H7 (cell line): ENCODE results near the gene ZBTB21. TPM values are rescaled to one million over a fixed set of nuclear protein-coding genes. Genes with fewer than 3 reads are reported as not detected.
"Not testable (repeated sequence)": the region's sequence is repeated elsewhere in the genome, so short reads cannot be mapped to it uniquely, and the experiment has no call there.

Experiments used
- DNase-seq: peaks from one replicate; pipeline ENCODE4 v3.0.0; 2012
- H3K27me3 ChIP-seq: 2 replicates; pipeline ENCODE4 v1.6.0; 2011; ENCODE audit warnings: mild to moderate bottlenecking, low read length; ENCODE audit not compliant: control insufficient read depth, insufficient read depth
- H3K36me3 ChIP-seq: replicated peaks from 2 replicates; pipeline ENCODE4 v1.5.1; 2011; ENCODE audit warnings: low read length; ENCODE audit not compliant: control insufficient read depth, insufficient read depth
- H3K4me3 ChIP-seq: 2 replicates; pipeline ENCODE4 v1.5.1; 2011; ENCODE audit warnings: low read depth, mild to moderate bottlenecking, control low read depth, low read length, moderate library complexity; ENCODE audit not compliant: insufficient read depth
- total RNA-seq: library from RNA; depleted of rRNA; stranded (reverse); fragments of >200 nt; shearing (Covaris generic); gene quantifications from 2 replicates; pipeline ENCODE4 v1.2.3, GENCODE V29; 2014

The ZBTB21 gene
- total RNA-seq, 1 experiment from 2014 or later = 12.1 TPM

DNA sequence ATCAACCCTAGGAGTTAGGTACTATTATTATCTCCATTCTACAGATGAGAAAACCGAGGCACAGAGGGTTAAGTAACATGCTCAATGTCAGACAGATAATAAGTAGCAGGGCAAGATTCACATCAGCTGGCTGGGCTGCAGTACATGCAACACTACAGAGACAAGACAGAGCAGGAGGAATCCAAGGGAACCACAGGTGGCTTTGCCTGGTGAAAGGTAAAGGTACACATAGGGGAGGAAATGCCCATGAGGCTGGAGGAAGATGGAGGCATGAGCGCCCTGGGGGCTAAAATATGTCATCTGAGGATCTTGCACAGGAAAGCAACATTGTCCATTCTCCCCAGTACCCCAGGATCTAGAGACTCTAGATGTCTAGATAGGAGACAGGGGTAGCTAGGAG lies 8.4 kb downstream of the ZBTB21 start:
- H3K36me3 ChIP-seq = peaks cover 4% of the 10 kb centered on the region
- DNase-seq = no peak
- no peaks in the 10 kb centered on the region for H3K27me3 ChIP-seq
- H3K4me3 ChIP-seq = no peak overlapping the region

DNA sequence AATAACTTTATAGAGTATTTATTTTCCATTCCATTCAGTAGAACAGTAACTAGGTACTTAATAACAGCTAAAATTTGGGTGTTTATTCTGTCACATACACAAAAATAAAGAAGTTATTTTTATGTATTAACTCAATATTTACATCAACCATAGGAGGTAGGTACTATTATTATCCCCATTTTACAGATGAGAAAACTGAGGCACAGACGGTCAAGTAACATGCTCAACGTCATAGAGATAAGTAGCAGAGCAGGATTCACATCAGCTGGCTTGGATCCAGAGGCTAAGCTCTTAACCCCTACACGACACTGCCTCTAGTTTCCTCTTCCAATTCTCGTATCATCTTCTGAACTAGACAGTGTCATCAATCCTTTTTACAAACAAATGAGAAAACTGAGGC lies 9.3 kb downstream of the ZBTB21 start:
- Histone ChIP-seq H3K36me3 (peaks cover 4% of the 10 kb centered on the region; the same call in 1 of the 2 replicates), H3K27me3 (no peaks in the 10 kb centered on the region), H3K4me3 (no peak overlapping the region)
- DNase-seq = no peak

DNA sequence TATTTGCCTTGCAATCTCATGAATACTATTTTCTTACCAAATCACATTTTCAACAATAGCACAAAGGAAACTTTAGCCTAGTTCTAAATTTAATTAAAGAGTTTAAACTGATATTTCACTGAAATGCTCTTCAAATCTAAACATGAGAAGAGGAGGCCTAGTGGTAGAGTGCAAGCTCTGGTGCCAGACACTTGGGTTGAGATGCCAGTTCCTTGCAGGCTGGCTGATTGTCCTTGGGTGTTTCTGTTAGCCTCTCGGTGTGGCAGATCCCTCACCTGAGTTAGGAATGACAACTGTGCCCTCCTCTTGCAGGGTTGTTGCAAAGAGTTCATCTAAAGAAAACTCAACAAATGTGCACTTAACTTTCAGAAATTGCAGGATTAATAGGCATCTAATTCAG lies 12.5 kb downstream of the ZBTB21 start:
- Histone ChIP-seq H3K27me3 (no peaks in the 10 kb centered on the region), H3K36me3 (peaks cover 13% of the 10 kb centered on the region), H3K4me3 (no peak overlapping the region)
- DNase-seq = no peak

DNA sequence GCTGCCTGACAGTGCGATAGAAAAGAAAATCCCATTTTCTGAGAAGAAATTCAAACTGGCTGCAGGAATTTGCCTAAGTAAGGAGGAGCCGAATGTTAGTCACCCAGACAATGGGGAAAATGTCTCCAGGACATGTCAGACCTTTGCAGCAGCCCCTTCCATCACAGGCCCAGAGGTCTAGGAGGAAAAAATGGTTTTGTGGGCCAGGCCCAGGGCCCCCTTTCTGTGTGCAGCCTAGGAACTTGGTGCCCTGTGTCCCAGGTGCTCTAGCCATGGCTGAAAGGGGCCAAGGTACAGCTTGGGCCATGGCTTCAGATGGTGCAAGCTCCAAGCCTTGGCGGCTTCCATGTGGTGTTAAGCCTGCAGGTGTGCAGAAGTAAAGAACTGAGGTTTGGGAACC lies 14.6 kb downstream of the ZBTB21 start:
- Histone ChIP-seq H3K4me3 (no peak overlapping the region), H3K36me3 (peaks cover 19% of the 10 kb centered on the region), H3K27me3 (no peaks in the 10 kb centered on the region)
- no peak for DNase-seq

DNA sequence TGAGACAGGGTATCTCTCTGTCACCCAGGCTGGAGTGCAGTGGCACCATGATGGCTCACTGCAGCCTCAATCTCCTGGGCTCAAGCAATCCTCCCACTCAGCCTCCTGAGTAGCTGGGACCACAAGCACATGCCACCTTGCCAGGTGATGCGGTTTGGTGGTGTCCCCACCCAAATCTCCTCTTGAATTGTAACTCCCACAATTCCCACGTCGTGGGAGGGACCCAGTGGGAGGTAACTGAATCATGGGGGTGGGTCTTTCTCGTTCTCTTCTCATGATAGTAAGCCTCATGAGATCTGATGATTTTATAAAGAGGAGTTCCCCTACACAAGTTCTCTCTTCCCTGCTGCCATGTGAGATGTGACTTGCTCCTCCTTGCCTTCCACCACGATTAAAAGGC lies 15.5 kb downstream of the ZBTB21 start:
- H3K4me3 ChIP-seq, H3K27me3 ChIP-seq, DNase-seq: not testable (repeated sequence)
- peaks cover 19% of the 10 kb centered on the region for H3K36me3 ChIP-seq

DNA sequence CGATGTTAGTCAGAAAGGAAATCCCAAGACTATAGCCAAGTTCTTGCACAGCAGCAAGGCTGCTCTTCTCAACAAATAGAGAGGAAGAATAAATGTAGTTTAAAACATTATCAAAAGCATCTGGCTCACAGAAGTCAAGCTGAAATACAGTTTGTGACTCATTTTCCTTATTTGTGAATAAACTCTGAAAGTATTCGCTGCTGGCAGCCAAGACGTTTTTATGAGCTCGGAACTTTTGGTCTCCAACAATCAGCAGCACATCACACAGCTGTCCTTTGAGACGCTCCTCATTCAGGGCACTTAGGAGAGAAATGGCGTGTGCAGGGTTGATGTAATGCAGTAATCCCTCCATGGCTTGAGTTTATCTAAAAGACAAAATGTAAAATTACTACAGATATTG lies 16.4 kb downstream of the ZBTB21 start:
- Histone ChIP-seq H3K4me3 (no peak overlapping the region), H3K27me3 (no peaks in the 10 kb centered on the region), H3K36me3 (peaks cover 19% of the 10 kb centered on the region)
- no peak for DNase-seq

DNA sequence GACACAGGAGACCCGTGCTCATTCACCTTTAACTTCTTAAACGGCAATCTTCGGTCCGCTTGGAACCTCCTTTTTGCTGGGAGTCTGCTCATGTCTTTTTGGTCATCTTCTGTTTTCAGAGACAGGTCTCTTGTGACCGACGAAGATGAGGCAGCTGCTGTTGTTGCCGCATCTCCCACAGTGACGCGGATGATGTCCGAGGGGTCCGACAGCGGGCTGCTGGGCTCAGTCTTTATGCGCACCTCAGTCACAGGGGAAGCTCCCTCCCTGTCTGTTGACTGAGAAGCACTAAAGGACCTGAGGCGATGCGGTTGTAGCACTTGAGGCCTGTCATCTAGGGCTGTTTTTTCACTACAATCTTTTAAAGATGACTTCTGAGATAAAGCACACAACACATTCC lies 17.6 kb downstream of the ZBTB21 start:
- Histone ChIP-seq H3K4me3 (no peak overlapping the region), H3K36me3 (peaks cover 19% of the 10 kb centered on the region), H3K27me3 (no peaks in the 10 kb centered on the region)
- no peak for DNase-seq

DNA sequence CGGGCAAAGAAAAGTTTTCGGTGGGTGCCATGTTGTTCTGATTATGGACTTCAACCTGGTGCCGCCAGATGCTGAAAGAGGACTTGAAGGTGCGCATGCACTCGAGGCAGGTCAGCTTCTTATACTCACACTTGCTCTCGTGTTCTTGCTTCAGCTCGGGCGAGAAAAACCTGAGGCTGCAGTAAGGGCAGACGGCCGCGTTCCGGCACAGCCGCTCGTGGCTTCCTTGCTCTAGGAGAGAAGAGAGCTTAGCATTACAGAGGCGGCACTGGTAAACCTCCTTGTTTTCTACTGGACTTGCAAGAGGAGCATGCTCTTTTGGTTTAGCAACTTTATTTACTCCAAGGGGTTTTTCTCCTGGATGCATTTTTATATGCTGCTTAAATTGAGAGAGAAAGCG lies 18.5 kb downstream of the ZBTB21 start:
- Histone ChIP-seq H3K36me3 (peaks cover 19% of the 10 kb centered on the region), H3K4me3 (no peak overlapping the region), H3K27me3 (no peaks in the 10 kb centered on the region)
- no peak for DNase-seq

DNA sequence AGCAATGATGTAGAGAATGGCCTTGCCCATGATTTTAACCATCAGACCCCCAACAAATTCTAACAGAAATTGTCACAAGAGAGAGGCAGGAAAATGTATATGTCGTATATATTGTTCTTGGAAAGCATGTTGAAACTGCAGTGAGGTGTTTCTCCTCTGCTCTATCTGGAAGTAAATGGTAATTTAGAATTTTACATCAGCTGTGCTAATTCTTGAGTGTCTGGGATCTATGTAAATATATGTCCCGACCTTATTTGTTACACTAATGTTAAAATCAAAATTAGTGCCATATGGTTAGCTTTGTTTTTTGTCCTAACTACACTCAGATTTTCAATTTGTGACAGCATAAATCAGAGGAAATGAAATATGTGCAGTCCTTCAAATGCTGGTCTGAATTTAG lies 20.5 kb downstream of the ZBTB21 start:
- Histone ChIP-seq H3K27me3 (no peaks in the 10 kb centered on the region), H3K4me3 (no peak overlapping the region), H3K36me3 (peaks cover 19% of the 10 kb centered on the region)
- DNase-seq = no peak

DNA sequence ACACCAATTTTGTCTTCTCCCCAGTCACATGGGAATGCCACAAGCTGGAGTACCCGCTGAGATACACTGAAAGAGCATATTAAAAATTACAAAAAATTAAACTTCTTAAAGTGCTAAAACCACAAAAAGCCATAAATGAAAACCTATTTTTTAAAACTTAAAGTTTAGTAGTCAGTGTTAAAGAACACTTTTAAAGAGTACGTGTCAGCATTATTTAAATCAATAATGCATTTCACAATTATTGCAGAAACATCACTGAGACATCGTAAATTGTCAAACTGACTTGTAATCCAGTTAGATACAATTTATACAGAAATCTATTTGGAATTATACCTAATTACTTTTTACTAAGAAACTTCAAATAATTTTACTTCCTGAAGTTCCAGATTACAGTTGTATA lies 22.9 kb downstream of the ZBTB21 start:
- no peaks in the 10 kb centered on the region for H3K27me3 ChIP-seq
- H3K4me3 ChIP-seq = no peak overlapping the region
- DNase-seq = no peak
- H3K36me3 ChIP-seq = peaks cover 9% of the 10 kb centered on the region

DNA sequence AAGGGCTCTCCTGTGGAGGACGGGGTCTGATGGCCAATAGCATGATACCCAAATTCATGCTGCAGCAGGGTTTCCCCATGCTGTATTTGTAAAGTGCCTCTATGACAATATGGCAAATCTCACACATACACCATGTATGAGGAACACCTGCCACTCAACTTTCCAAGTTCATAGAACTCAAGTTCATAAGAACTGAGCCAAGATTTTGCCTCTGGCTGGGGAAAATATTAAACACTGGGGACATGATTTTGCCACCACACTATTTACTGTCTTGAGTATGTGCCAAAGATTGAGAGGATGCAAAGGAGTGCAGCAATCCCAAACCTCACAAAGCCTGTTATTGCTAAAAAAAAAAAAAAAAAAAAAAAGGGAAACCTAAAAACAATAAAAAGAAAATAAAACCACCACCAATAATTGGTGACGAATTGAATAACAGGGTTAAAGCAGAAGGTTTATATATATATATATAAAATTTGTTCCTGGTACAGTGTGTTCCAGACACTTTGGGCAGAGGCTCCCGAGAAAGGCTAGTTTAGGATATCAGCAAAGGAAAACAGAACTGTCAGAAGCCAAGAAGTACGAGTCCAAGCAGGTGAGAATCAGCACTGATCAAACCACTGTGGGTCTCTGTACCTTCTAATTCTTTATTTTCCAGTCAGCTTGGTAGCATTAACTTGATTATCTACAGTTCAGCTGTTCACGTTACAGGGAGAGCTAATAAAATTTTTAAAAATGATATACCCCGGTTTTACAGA lies 24.3 kb downstream of the ZBTB21 start:
- no peak overlapping the region for H3K4me3 ChIP-seq
- no peaks in the 10 kb centered on the region for H3K36me3 ChIP-seq
- H3K27me3 ChIP-seq = no peaks in the 10 kb centered on the region
- no peak for DNase-seq

DNA sequence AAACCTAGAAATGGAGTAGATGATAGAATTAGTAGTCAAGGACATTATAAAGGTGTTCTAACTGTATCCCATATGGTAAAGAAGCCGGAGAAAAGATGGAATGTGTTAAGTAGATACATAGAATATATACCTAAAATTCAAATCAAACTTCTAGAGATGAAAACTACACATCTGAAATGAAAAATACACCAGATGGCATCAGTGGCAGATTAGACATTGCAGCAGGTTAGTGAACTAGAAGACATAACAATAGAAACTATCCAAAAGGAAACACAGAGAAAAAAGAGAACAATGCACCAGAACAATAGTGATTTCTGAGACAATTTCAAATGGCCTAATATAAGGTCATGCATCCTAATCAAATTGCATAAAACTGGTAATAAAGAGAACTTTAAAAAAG lies 26.9 kb downstream of the ZBTB21 start:
- Histone ChIP-seq H3K27me3 (no peaks in the 10 kb centered on the region), H3K36me3 (no peaks in the 10 kb centered on the region), H3K4me3 (no peak overlapping the region)
- no peak for DNase-seq

DNA sequence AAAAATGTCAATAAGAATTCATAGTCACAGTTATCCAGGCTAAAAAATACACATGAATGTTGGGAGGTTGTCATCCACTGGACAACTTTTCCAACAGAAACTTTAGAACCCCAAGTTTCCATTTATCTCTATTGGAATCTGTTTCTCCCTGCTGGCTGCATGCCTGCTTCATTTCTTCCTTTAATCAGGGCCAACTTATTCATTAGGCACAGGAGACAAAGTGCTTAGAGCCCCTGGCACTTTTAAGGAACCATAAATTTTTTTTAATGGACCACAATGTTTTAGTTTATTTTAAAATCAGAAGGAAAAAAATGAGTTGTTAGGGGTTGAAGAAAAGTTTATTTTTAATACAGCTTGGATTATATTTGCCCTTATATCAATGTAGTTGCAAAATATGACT lies 29.6 kb downstream of the ZBTB21 start:
- Histone ChIP-seq H3K36me3 (no peaks in the 10 kb centered on the region), H3K4me3 (no peak overlapping the region), H3K27me3 (no peaks in the 10 kb centered on the region)
- DNase-seq = no peak

DNA sequence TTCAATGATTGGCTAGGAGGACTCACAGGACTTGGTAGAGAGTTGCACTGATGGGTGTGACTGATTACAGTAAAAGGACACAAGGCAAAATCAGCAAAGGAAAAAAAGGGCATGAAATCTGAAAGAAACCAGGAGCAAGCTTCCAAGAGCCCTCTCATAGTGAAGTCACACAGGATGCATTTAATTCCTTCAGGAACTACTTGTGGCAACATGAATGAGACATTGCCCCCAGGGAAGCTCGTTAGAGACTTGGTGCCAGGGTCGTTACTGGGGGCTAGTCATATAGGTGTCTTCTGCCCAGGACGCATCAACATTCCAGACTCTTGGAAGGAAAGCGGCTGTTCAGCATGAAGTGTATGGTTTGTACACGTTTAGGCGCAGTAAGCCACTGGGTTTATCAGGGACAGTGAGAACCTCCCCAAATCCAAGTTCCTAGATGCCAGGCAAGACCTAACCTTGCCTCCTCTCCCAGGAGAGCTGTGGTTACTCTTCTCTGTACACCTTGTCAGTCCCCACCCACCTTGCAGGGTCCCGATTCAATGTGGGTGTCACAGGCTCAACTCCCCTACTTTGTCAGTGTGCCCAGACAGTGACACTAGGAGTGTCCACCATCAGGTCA lies 30.3 kb downstream of the ZBTB21 start:
- no peaks in the 10 kb centered on the region for H3K27me3 ChIP-seq
- H3K36me3 ChIP-seq = no peaks in the 10 kb centered on the region
- DNase-seq = no peak
- H3K4me3 ChIP-seq = no peak overlapping the region

DNA sequence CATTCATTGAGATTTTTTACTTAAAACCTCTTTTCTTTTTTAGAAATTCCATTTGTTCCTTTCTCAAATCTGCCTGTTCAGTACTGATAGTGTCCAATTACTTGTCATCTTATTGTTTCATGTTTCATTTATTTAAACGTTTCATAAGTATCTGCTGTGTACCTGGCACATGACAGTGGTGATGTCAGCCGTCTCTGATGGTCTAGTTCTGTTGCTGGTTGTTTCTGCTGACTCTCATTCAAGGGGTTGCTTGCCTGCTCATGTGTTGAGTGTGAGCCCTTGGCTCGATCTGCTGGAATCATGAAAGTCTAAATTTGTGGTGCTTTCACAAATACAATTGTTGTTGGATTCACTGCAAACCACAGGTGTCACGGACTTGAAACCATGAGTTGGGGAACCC lies 30.8 kb downstream of the ZBTB21 start:
- Histone ChIP-seq H3K36me3 (no peaks in the 10 kb centered on the region), H3K4me3 (no peak overlapping the region), H3K27me3 (no peaks in the 10 kb centered on the region)
- DNase-seq = no peak
